ENCODE results near the gene GJA4.

The GJA4 gene

DNA sequence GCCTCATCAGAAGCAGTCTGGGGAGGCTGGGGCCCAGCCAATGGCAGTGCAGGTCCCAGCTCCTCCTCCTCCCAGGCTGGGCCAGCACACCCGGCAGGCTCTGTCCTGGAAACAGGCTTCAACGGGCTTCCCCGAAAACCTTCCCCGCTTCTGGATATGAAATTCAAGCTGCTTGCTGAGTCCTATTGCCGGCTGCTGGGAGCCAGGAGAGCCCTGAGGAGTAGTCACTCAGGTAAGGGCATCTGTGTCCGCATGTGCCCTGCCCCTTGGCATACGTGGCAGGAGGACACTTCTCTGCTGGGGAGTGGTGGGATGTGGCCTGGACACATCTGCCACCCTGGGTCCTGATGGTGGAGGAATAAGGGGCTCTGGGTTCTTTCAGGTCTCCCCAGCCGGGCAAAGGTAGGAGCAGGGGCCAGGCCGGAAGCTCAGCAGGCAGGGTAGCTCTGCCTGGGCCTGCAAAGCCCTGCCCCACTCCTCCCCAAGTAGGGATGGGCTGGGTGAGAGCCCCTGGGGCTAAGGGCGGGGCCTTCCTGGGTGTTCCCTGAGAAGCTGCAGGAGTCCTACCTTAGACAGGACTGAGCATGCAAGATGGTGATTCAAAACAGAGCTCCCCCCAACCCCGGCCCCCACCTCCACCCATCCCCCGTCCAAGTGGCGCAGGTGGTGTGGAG is 37.7 kb upstream of the GJA4 start, which contains the start of gene GJB5:
Gene GJB5 (plus strand): TSS at position 84 of the 674 bp plus-strand sequence. CDS start 2,284 bp downstream, outside the sequence.
- no peaks in the 10 kb centered on the region for H3K9me3 ChIP-seq (ENCODE audit: control insufficient read depth, low read length)
- WGBS, 2 experiments: 87 to 91% methylated on average over 11 to 13 of the region's 13 CpGs
- no peak within 1 kb of the TSS for H3K4me3 ChIP-seq (ENCODE audit: insufficient read depth, low read depth, low read length)
- no peak within 1 kb of the TSS for H3K27ac ChIP-seq (ENCODE audit: insufficient read depth, low read depth, low read length, poor library complexity, severe bottlenecking)
- H3K36me3 ChIP-seq (ENCODE audit: control insufficient read depth, insufficient read depth, low read length): no peaks in the 10 kb centered on the region
- no peaks in the 10 kb centered on the region for H3K27me3 ChIP-seq (ENCODE audit: control insufficient read depth, insufficient read depth, low read length, poor library complexity, severe bottlenecking)
- no peaks in the 10 kb centered on the region for H3K4me1 ChIP-seq (ENCODE audit: control insufficient read depth, insufficient read depth, low read length)

DNA sequence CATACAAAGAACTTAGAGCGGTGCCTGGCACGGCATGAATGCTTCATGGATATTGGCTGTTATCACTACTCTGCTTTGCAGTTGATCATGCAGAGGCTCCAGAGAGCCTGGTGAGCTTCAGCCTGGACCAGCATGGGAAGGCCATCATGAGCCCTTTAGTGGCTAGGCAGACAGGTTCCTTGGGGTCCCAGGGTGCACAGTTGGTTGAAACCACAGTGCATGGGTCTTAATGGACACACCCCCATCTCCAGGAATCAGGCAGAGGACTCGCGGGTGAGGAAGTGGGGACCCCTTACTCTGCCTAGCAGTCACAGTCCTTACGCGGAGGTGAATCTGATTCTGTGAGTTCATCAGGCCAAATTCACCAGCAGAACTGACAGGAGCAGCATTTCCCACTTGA is 36.8 kb upstream of the GJA4 start:
- H3K4me1 ChIP-seq (ENCODE audit: control insufficient read depth, insufficient read depth, low read length): no peaks in the 10 kb centered on the region
- no peak overlapping the region for H3K4me3 ChIP-seq (ENCODE audit: insufficient read depth, low read depth, low read length)
- no peaks in the 10 kb centered on the region for H3K36me3 ChIP-seq (ENCODE audit: control insufficient read depth, insufficient read depth, low read length)
- WGBS, 2 experiments: 94 to 96% methylated on average over 6 of the region's 6 CpGs
- no peak overlapping the region for H3K27ac ChIP-seq (ENCODE audit: insufficient read depth, low read depth, low read length, poor library complexity, severe bottlenecking)
- H3K9me3 ChIP-seq (ENCODE audit: control insufficient read depth, low read length): no peaks in the 10 kb centered on the region
- no peaks in the 10 kb centered on the region for H3K27me3 ChIP-seq (ENCODE audit: control insufficient read depth, insufficient read depth, low read length, poor library complexity, severe bottlenecking)

DNA sequence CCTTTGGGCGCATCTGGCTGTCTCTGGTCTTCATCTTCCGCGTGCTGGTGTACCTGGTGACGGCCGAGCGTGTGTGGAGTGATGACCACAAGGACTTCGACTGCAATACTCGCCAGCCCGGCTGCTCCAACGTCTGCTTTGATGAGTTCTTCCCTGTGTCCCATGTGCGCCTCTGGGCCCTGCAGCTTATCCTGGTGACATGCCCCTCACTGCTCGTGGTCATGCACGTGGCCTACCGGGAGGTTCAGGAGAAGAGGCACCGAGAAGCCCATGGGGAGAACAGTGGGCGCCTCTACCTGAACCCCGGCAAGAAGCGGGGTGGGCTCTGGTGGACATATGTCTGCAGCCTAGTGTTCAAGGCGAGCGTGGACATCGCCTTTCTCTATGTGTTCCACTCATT is 35.4 kb upstream of the GJA4 start:
- Histone ChIP-seq H3K36me3 (ENCODE audit: control insufficient read depth, insufficient read depth, low read length) (no peaks in the 10 kb centered on the region), H3K27me3 (ENCODE audit: control insufficient read depth, insufficient read depth, low read length, poor library complexity, severe bottlenecking) (no peaks in the 10 kb centered on the region), H3K27ac (ENCODE audit: insufficient read depth, low read depth, low read length, poor library complexity, severe bottlenecking) (no peak overlapping the region), H3K4me1 (ENCODE audit: control insufficient read depth, insufficient read depth, low read length) (no peaks in the 10 kb centered on the region), H3K4me3 (ENCODE audit: insufficient read depth, low read depth, low read length) (no peak overlapping the region), H3K9me3 (ENCODE audit: control insufficient read depth, low read length) (no peaks in the 10 kb centered on the region)
- 94 to 95% methylated on average over 21 of the region's 21 CpGs for WGBS, 2 experiments

- H3K27me3 ChIP-seq (ENCODE audit: control insufficient read depth, insufficient read depth, low read length, poor library complexity, severe bottlenecking): no peaks in the 10 kb centered on the region
- no peaks in the 10 kb centered on the region for H3K9me3 ChIP-seq (ENCODE audit: control insufficient read depth, low read length)
- H3K4me1 ChIP-seq (ENCODE audit: control insufficient read depth, insufficient read depth, low read length): no peaks in the 10 kb centered on the region
- H3K4me3 ChIP-seq (ENCODE audit: insufficient read depth, low read depth, low read length): no peak overlapping the region
- 89 to 92% methylated on average over 4 of the region's 4 CpGs for WGBS, 2 experiments
- H3K27ac ChIP-seq (ENCODE audit: insufficient read depth, low read depth, low read length, poor library complexity, severe bottlenecking): no peak overlapping the region
- no peaks in the 10 kb centered on the region for H3K36me3 ChIP-seq (ENCODE audit: control insufficient read depth, insufficient read depth, low read length)
Measured at GRCh38 chr1:34758751-34759150, 34.0 kb upstream of the GJA4 start.

DNA sequence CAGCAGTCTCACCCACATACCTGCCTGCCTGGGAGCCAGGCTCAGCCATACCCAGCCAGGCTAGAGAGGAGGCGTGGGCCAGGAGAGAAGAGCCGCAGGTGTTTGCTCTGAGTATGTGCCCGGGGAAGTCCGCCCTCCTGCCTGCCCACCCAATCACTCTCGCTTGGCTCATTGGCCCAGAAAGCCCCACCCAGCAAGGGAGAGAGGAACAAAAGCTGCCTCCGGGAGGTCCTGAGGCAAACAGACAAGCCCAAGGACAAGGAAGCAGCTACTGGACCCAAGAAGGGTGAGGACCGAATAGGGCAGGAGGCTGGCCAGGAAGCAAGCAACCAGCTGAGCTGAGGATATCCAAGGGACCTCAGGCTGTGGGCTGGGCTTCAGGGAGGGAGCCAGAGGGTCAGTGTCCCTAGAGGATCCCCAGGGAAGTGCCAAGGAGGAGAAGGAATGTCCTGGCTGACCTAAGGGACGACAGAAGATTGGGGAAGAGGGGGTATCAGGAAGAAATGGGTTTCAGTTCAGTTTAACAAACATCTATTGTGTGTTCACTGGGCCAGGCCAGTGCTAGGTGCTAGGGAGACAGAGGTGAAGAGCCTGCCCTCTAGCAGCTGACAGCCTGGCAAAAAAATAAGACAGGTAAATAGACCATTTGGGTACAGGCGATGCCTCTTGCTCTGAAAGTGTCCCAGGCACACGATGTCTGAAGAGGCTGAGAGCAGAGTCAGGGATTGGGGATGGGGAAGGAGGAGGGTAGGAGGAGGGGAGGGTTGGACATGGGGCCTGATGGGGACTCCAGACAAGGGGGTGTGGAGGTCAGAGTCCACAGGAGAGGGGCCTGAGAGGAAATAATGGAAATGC is 33.1 kb upstream of the GJA4 start, which contains the start of gene GJB4:
Gene GJB4 (plus strand): TSS at position 238 of the 855 bp plus-strand sequence. CDS start 1,515 bp downstream, outside the sequence.
- no peak within 1 kb of the TSS for H3K27ac ChIP-seq (ENCODE audit: insufficient read depth, low read depth, low read length, poor library complexity, severe bottlenecking)
- H3K9me3 ChIP-seq (ENCODE audit: control insufficient read depth, low read length): no peaks in the 10 kb centered on the region
- H3K27me3 ChIP-seq (ENCODE audit: control insufficient read depth, insufficient read depth, low read length, poor library complexity, severe bottlenecking): no peaks in the 10 kb centered on the region
- no peaks in the 10 kb centered on the region for H3K4me1 ChIP-seq (ENCODE audit: control insufficient read depth, insufficient read depth, low read length)
- WGBS, 2 experiments: 66 to 69% methylated on average over 10 of the region's 10 CpGs
- no peak within 1 kb of the TSS for H3K4me3 ChIP-seq (ENCODE audit: insufficient read depth, low read depth, low read length)
- H3K36me3 ChIP-seq (ENCODE audit: control insufficient read depth, insufficient read depth, low read length): no peaks in the 10 kb centered on the region

GRCh38 chr1:34761176-34761761 is 31.5 kb upstream of the GJA4 start:
- H3K36me3 ChIP-seq (ENCODE audit: control insufficient read depth, insufficient read depth, low read length): no peaks in the 10 kb centered on the region
- WGBS, 2 experiments: 95 to 96% methylated on average over 33 of the region's 33 CpGs
- H3K4me3 ChIP-seq (ENCODE audit: insufficient read depth, low read depth, low read length): no peak overlapping the region
- no peak overlapping the region for H3K27ac ChIP-seq (ENCODE audit: insufficient read depth, low read depth, low read length, poor library complexity, severe bottlenecking)
- H3K4me1 ChIP-seq (ENCODE audit: control insufficient read depth, insufficient read depth, low read length): no peaks in the 10 kb centered on the region
- H3K9me3 ChIP-seq (ENCODE audit: control insufficient read depth, low read length): no peaks in the 10 kb centered on the region
- H3K27me3 ChIP-seq (ENCODE audit: control insufficient read depth, insufficient read depth, low read length, poor library complexity, severe bottlenecking): no peaks in the 10 kb centered on the region

DNA sequence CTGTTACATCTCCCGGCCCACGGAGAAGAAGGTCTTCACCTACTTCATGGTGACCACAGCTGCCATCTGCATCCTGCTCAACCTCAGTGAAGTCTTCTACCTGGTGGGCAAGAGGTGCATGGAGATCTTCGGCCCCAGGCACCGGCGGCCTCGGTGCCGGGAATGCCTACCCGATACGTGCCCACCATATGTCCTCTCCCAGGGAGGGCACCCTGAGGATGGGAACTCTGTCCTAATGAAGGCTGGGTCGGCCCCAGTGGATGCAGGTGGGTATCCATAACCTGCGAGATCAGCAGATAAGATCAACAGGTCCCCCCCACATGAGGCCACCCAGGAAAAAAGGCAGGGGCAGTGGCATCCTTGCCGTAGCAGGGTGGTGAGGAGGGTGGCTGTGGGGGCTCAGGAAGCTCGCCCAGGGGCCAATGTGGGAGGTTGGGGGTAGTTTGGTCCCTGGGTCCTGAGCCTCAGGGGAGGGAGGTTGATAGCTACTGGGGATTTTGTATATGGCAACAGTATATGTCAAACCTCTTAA is 31.0 kb upstream of the GJA4 start:
- Histone ChIP-seq H3K27ac (ENCODE audit: insufficient read depth, low read depth, low read length, poor library complexity, severe bottlenecking) (no peak overlapping the region), H3K4me3 (ENCODE audit: insufficient read depth, low read depth, low read length) (no peak overlapping the region), H3K36me3 (ENCODE audit: control insufficient read depth, insufficient read depth, low read length) (no peaks in the 10 kb centered on the region), H3K4me1 (ENCODE audit: control insufficient read depth, insufficient read depth, low read length) (no peaks in the 10 kb centered on the region), H3K9me3 (ENCODE audit: control insufficient read depth, low read length) (no peaks in the 10 kb centered on the region), H3K27me3 (ENCODE audit: control insufficient read depth, insufficient read depth, low read length, poor library complexity, severe bottlenecking) (no peaks in the 10 kb centered on the region)
- WGBS, 2 experiments: 93% methylated on average over 13 of the region's 13 CpGs

DNA sequence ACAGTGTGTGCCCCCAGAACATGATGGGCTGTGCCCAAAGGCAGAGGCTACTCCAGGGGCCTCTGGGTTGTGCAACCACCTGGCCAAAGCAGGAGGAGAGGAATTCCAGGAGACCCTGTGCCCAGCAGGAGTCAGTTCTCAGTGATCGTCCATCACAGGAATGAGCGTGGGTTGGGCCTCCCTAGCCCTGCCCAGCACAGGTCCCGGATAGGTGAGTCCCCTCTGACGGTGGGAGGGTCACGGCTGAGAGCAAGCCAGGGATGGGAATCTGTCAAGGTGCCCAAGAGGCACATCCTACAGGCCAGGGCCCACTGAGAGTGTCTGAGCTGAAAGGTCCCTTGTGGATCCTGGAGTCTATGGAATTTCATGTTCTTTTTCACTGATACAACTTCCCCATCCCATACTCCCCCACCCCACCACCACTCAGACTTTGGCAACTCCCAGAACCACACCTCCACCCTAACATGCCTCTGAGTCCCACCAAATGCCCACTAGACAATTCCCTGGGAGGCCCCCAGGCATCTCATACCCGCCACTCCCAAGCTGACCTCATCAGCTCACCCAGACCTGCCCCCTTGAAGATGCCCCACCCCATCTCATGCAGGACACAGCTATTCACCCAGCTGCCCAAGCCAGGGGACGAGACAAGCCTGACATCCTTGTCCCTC is 30.2 kb upstream of the GJA4 start:
- Histone ChIP-seq H3K4me1 (ENCODE audit: control insufficient read depth, insufficient read depth, low read length) (no peaks in the 10 kb centered on the region), H3K4me3 (ENCODE audit: insufficient read depth, low read depth, low read length) (no peak overlapping the region), H3K36me3 (ENCODE audit: control insufficient read depth, insufficient read depth, low read length) (no peaks in the 10 kb centered on the region), H3K27ac (ENCODE audit: insufficient read depth, low read depth, low read length, poor library complexity, severe bottlenecking) (no peak overlapping the region), H3K9me3 (ENCODE audit: control insufficient read depth, low read length) (no peaks in the 10 kb centered on the region), H3K27me3 (ENCODE audit: control insufficient read depth, insufficient read depth, low read length, poor library complexity, severe bottlenecking) (no peaks in the 10 kb centered on the region)
- 82 to 84% methylated on average over 7 of the region's 7 CpGs for WGBS, 2 experiments

- Histone ChIP-seq H3K9me3 (ENCODE audit: control insufficient read depth, low read length) (no peaks in the 10 kb centered on the region), H3K27ac (ENCODE audit: insufficient read depth, low read depth, low read length, poor library complexity, severe bottlenecking) (no peak overlapping the region), H3K36me3 (ENCODE audit: control insufficient read depth, insufficient read depth, low read length) (no peaks in the 10 kb centered on the region), H3K27me3 (ENCODE audit: control insufficient read depth, insufficient read depth, low read length, poor library complexity, severe bottlenecking) (no peaks in the 10 kb centered on the region), H3K4me3 (ENCODE audit: insufficient read depth, low read depth, low read length) (no peak overlapping the region), H3K4me1 (ENCODE audit: control insufficient read depth, insufficient read depth, low read length) (no peaks in the 10 kb centered on the region)
- WGBS, 2 experiments: 36 to 41% methylated on average over 8 of the region's 8 CpGs
Measured at GRCh38 chr1:34763142-34763781, 29.5 kb upstream of the GJA4 start.

All from ectodermal cell (in vitro differentiated cells).